ENCODE results near the gene THAP9. TPM values are rescaled to one million over a fixed set of nuclear protein-coding genes. Genes with fewer than 3 reads are reported as not detected.

The THAP9 gene
- total RNA-seq, 1 donor = 4.8 TPM

DNA sequence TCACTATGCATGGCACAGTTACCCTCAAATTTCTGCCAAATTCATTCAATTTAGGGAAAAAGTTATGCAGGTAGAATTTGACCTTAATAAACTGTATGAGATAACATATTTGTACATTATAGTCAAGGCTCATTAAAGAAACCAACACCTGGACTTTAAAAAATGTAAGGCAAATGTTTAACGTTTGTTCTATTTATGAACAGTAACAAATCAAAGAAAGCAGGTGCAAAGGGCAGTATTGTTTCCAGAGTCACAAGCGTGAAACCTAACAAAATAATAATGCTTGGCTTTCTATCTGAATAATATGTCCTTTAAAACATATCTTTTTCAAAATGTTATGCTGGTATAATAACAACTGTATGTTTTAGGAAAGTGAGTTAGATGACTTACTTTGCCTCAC, 68.9 kb downstream of the THAP9 start:
- Histone ChIP-seq H3K4me3 (ENCODE audit: low read length) (no peak overlapping the region), H3K9me3 (ENCODE audit: low read depth, low read length) (no peaks in the 10 kb centered on the region), H3K27me3 (ENCODE audit: insufficient read depth, low read length) (no peaks in the 10 kb centered on the region), H3K4me1 (ENCODE audit: insufficient read depth, low read length) (no peaks in the 10 kb centered on the region)

Other genes starting within 250 kb of the THAP9 start
- 1.0 TPM for gene SCD5, start 101.9 kb upstream of the THAP9 start, total RNA-seq
- gene SEC31A, start 9.6 kb upstream of the THAP9 start, total RNA-seq = 186 TPM
- gene LIN54, start 110.1 kb downstream of the THAP9 start, total RNA-seq = 16.8 TPM
- gene COPS4, start 134.4 kb downstream of the THAP9 start, total RNA-seq = 93.3 TPM
- gene PLAC8, start 214.0 kb downstream of the THAP9 start, total RNA-seq = 354 TPM

Data from mononuclear cell (primary cell).